SU-DHL-6 (cell line): ENCODE results near the gene NAA80.
"Not testable (repeated sequence)": the region's sequence is repeated elsewhere in the genome, so short reads cannot be mapped to it uniquely, and the experiment has no call there.

ENCODE experiments used
- EZH2phosphoT487 ChIP-seq: fragments of 200-600 bp; sonication (generic), shearing (Covaris generic); conservative IDR thresholded peaks from 2 replicates; pipeline ENCODE4 v1.6.1; 2018; ENCODE audit warnings: mild to moderate bottlenecking, antibody characterized with exemption, low read length, moderate library complexity, mixed read lengths
- TF ChIP-seq, protein P1 (sequence below): fragments of 200-600 bp; sonication (generic); IDR thresholded peaks from one replicate; pipeline ENCODE4 v1.5.1; 2017; ENCODE audit warnings: antibody characterized with exemption, mild to moderate bottlenecking, low read length, moderate library complexity; ENCODE audit not compliant: insufficient read depth, poor library complexity, severe bottlenecking

DNA sequence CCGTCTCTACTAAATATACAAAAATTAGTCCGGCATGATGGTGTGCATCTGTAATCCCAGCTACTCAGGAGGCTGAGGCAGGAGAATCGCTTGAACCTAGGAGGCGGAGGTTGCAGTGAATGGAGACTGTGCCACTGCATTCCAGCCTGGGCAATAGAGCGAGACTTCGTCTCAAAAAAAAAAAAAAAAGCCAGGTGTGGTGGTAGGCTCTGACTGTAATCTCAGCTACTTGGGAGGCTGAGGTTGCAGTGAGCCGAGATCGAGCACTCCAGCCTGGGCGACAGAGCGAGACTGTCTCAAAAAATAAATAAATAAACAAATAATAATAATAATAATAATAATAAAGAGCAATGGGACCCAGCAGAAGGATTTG is 26.7 kb downstream of the NAA80 start:
- TF ChIP-seq, protein P1, sequence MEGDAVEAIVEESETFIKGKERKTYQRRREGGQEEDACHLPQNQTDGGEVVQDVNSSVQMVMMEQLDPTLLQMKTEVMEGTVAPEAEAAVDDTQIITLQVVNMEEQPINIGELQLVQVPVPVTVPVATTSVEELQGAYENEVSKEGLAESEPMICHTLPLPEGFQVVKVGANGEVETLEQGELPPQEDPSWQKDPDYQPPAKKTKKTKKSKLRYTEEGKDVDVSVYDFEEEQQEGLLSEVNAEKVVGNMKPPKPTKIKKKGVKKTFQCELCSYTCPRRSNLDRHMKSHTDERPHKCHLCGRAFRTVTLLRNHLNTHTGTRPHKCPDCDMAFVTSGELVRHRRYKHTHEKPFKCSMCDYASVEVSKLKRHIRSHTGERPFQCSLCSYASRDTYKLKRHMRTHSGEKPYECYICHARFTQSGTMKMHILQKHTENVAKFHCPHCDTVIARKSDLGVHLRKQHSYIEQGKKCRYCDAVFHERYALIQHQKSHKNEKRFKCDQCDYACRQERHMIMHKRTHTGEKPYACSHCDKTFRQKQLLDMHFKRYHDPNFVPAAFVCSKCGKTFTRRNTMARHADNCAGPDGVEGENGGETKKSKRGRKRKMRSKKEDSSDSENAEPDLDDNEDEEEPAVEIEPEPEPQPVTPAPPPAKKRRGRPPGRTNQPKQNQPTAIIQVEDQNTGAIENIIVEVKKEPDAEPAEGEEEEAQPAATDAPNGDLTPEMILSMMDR: not testable (repeated sequence)
- TF ChIP-seq EZH2phosphoT487: not testable (repeated sequence)
